Naive thymus-derived CD4-positive, alpha-beta T cell (primary cell): ENCODE results near the gene PGBD5. TPM values are rescaled to one million over a fixed set of nuclear protein-coding genes. Genes with fewer than 3 reads are reported as not detected.
A peak's percentile ranks its signal among the peaks of the same experiment; 100 is the strongest.

Experiments
- ATAC-seq: fragments of 150-1000 bp; cut with Tn5 transposase; 2 replicates; pipeline ENCODE4 v1.10.0; 2021; ENCODE audit warnings: mild to moderate bottlenecking, moderate library complexity
- CTCF ChIA-PET: fragments of 350-600 bp; sonication (Branson Sonifier 250); formaldehyde crosslinking; loops from one replicate; lab custom pipeline; 2021; ENCODE audit warnings: antibody characterized with exemption; lab: Charles Lee
- POLR2A ChIA-PET: fragments of 350-600 bp; sonication (Branson Sonifier 250); formaldehyde crosslinking; loops from one replicate; lab custom pipeline; 2021; ENCODE audit warnings: antibody characterized with exemption, inconsistent platforms; lab: Charles Lee
- DNase-seq, 9 donors: peaks; one replicate each; pipeline versions ENCODE4 v3.0.0 to v3.0.0-alpha.2; 2020 to 2022; ENCODE audit warnings: mixed read lengths in 1 of 9
- H3K27ac ChIP-seq: one replicate; pipeline ENCODE4 v1.7.0; 2013; ENCODE audit warnings: mild to moderate bottlenecking, low read depth, low read length, moderate library complexity
- H3K27me3 ChIP-seq, 2 donors: one replicate each; pipeline ENCODE4 v1.7.0; 2013; ENCODE audit warnings: low read length in 2 of 2, mild to moderate bottlenecking in 2 of 2, moderate library complexity in 2 of 2; ENCODE audit not compliant: control insufficient read depth in 2 of 2, insufficient read depth in 2 of 2
- H3K36me3 ChIP-seq, 3 experiments: 1 replicate in 2 of 3; 2 replicates in 1 of 3; pipeline ENCODE4 v1.7.0; 2013; ENCODE audit warnings: low read length in 3 of 3, mild to moderate bottlenecking in 3 of 3, moderate library complexity in 1 of 3; ENCODE audit not compliant: insufficient read depth in 3 of 3, control insufficient read depth in 2 of 3
- H3K4me1 ChIP-seq, 2 donors: one replicate each; pipeline ENCODE4 v1.7.0; 2013; ENCODE audit warnings: low read length in 2 of 2, mild to moderate bottlenecking in 2 of 2, moderate library complexity in 1 of 2; ENCODE audit not compliant: control insufficient read depth in 2 of 2, insufficient read depth in 2 of 2
- H3K4me3 ChIP-seq: 2 replicates; pipeline ENCODE4 v1.7.0; 2013; ENCODE audit warnings: mild to moderate bottlenecking, low read length
- H3K9me3 ChIP-seq, 3 experiments: 1 replicate in 2 of 3; 2 replicates in 1 of 3; pipeline ENCODE4 v1.7.0; 2013; ENCODE audit warnings: low read length in 3 of 3; ENCODE audit not compliant: control insufficient read depth in 2 of 3
- H3K27ac Mint-ChIP-seq, 9 donors: one replicate each; pipeline ENCODE4 v1.8.0; 2020 to 2022; ENCODE audit warnings: mixed read lengths in 9 of 9, mild to moderate bottlenecking in 8 of 9, moderate library complexity in 5 of 9, inconsistent platforms in 2 of 9
- H3K27me3 Mint-ChIP-seq, 5 donors: one replicate each; pipeline ENCODE4 v1.8.0; 2021 to 2022; ENCODE audit warnings: mixed read lengths in 5 of 5, mild to moderate bottlenecking in 1 of 5
- H3K36me3 Mint-ChIP-seq, 5 donors: one replicate each; pipeline ENCODE4 v1.8.0; 2020 to 2022; ENCODE audit warnings: mixed read lengths in 5 of 5, mild to moderate bottlenecking in 3 of 5, inconsistent platforms in 1 of 5
- H3K4me1 Mint-ChIP-seq, 7 donors: one replicate each; pipeline ENCODE4 v1.8.0; 2020 to 2022; ENCODE audit warnings: mixed read lengths in 7 of 7, mild to moderate bottlenecking in 3 of 7, inconsistent platforms in 1 of 7
- H3K4me3 Mint-ChIP-seq, 10 donors: one replicate each; pipeline ENCODE4 v1.8.0; 2020 to 2022; ENCODE audit warnings: mild to moderate bottlenecking in 10 of 10, mixed read lengths in 10 of 10, moderate library complexity in 6 of 10, inconsistent platforms in 2 of 10
- H3K9me3 Mint-ChIP-seq, 11 donors: one replicate each; pipeline ENCODE4 v1.8.0; 2020 to 2022; ENCODE audit warnings: mixed read lengths in 11 of 11, mild to moderate bottlenecking in 4 of 11, inconsistent platforms in 1 of 11, moderate library complexity in 1 of 11
- intact Hi-C, 2 donors: fragments of 100-400 bp; cut with micrococcal nuclease; formaldehyde crosslinking; loops; one replicate each; pipeline ENCODE4 v1.15.1; 2023
- polyA plus RNA-seq, 2 donors: library from polyadenylated mRNA; unstranded; fragments of 300-500 nt; fragmentation: Illumina TruSeq; gene quantifications; one replicate each; pipeline ENCODE4 v1.2.3, GENCODE V29; 2021
- total RNA-seq, 6 experiments: library from RNA in 5 of 6; stranded (reverse) in 5 of 6; gene quantifications; 1 replicate in 5 of 6; 2 replicates in 1 of 6; pipeline ENCODE4 v1.2.3 and lab custom pipeline; 2021 to 2026

PGBD5 gene
- total and polyA plus RNA-seq, 7 experiments from 2014 or later = 0.36 TPM; not detected in 6

GRCh38 chr1:230270185-230270558, 156.0 kb downstream of the PGBD5 start:
- Histone ChIP-seq H3K9me3 (no peaks in the 10 kb centered on the region), H3K27ac (peak overlapping the region; percentile 10), H3K36me3 (peaks cover 0 to 20% (median 3%) of the 10 kb centered on the region in 3 experiments), H3K27me3 (no peaks in the 10 kb centered on the region), H3K4me3 (no peak overlapping the region), H3K4me1 (peaks cover 4 to 9% of the 10 kb centered on the region in 2 donors)
- DNase-seq = no peak
- H3K27me3 Mint-ChIP-seq = no peaks in the 10 kb centered on the region
- intact Hi-C loops = loop anchor here (5.0 kb wide), 1 partner anchor 203 kb away; the partner anchor contains the start of gene GALNT2 (in 2 of the 2)
- H3K4me3 Mint-ChIP-seq = peak overlapping the region in 8 of 10 donors; percentile 17 to 72 (median 50)
- H3K27ac Mint-ChIP-seq = peak overlapping the region in 8 of 9 donors; percentile 28 to 83 (median 58)
- H3K36me3 Mint-ChIP-seq = peaks cover 0 to 25% (median 13%) of the 10 kb centered on the region in 5 donors
- POLR2A ChIA-PET = interaction anchor here (0.8 kb wide), 1 partner anchor 10 kb away, joined by 3 read pairs; no protein-coding TSS in a partner anchor
- ATAC-seq = no peak
- H3K9me3 Mint-ChIP-seq = no peaks in the 10 kb centered on the region
- CTCF ChIA-PET = interaction anchor here (0.7 kb wide), 1 partner anchor 1340 kb away, joined by 5 read pairs; no protein-coding TSS in a partner anchor
- peaks cover 10 to 56% (median 39%) of the 10 kb centered on the region in 7 donors for H3K4me1 Mint-ChIP-seq

DNA sequence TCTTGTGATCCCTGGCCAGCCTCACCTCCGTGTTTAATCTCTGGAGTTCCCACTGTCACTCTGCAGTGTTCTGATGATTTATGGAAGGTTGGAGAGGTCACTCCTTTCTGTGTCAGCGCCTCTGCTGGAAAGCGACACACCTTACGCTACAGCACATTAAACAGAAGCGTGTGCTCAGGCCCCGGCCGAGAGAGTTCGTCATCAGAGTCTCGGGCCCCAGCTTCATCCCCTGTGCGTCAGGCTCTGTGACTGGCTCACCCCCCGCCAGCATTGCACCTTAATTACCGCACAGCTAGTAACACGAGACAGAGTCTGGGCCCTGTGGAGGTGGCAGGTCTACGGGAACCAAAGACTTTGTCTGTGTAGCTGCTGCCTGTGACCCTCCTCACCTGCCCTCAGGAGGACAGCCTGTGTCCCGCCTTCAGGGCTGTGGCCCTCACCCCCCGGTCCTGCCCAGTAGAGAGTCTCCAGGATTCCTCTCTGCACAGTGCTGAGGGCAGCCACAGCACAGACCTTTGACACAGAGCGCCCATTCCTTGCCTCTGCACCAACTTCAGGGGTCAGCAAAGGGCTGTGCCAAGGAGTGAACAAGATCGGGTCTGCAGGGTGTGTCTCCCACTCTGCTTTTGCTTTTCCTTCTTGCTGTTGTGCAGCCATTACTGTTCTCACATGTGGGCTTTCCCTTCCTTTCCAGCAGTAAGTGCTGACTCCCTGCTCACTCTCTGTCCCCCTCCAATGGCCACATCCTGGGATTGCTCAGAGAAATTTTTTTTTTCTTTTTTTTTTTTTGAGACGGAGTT, 157.6 kb downstream of the PGBD5 start:
- Histone ChIP-seq H3K36me3 (peaks cover 0 to 36% (median 5%) of the 10 kb centered on the region in 3 experiments), H3K4me1 (peaks cover 4 to 9% of the 10 kb centered on the region in 2 donors), H3K27ac (no peak overlapping the region), H3K9me3 (no peaks in the 10 kb centered on the region), H3K27me3 (no peaks in the 10 kb centered on the region), H3K4me3 (no peak overlapping the region)
- no peak overlapping the region for H3K4me3 Mint-ChIP-seq
- peaks cover 10 to 44% (median 28%) of the 10 kb centered on the region in 7 donors for H3K4me1 Mint-ChIP-seq
- H3K27me3 Mint-ChIP-seq = no peaks in the 10 kb centered on the region
- ATAC-seq (peak; percentile 17), DNase-seq (no peak)
- ChIA-PET POLR2A (interaction anchor here (1.2 kb wide), 1 partner anchor 14 kb away, joined by 3 read pairs; no protein-coding TSS in a partner anchor), CTCF (no interaction called here)
- intact Hi-C loops = no loop called here
- H3K9me3 Mint-ChIP-seq = no peaks in the 10 kb centered on the region
- peak overlapping the region in 2 of 9 donors; percentile 28 to 63 for H3K27ac Mint-ChIP-seq
- peaks cover 5 to 40% (median 13%) of the 10 kb centered on the region in 5 donors for H3K36me3 Mint-ChIP-seq

GRCh38 chr1:230267338-230268065, 158.6 kb downstream of the PGBD5 start:
- POLR2A ChIA-PET = no interaction called here
- Mint-ChIP-seq H3K36me3 (peaks cover 10 to 44% (median 13%) of the 10 kb centered on the region in 5 donors), H3K4me1 (peaks cover 2 to 34% (median 21%) of the 10 kb centered on the region in 7 donors), H3K9me3 (no peaks in the 10 kb centered on the region), H3K27me3 (no peaks in the 10 kb centered on the region), H3K4me3 (no peak overlapping the region), H3K27ac (peak overlapping the region in 2 of 9 donors; percentile 30 to 53)
- no peaks in the 10 kb centered on the region for H3K9me3 ChIP-seq
- H3K27ac ChIP-seq = no peak overlapping the region
- CTCF ChIA-PET = no interaction called here
- H3K4me1 ChIP-seq = peaks cover 4 to 9% of the 10 kb centered on the region in 2 donors
- no peaks in the 10 kb centered on the region for H3K27me3 ChIP-seq
- H3K36me3 ChIP-seq = peaks cover 0 to 46% (median 5%) of the 10 kb centered on the region in 3 experiments
- DNase-seq (no peak), ATAC-seq (no peak)
- no peak overlapping the region for H3K4me3 ChIP-seq
- intact Hi-C loops = no loop called here

DNA sequence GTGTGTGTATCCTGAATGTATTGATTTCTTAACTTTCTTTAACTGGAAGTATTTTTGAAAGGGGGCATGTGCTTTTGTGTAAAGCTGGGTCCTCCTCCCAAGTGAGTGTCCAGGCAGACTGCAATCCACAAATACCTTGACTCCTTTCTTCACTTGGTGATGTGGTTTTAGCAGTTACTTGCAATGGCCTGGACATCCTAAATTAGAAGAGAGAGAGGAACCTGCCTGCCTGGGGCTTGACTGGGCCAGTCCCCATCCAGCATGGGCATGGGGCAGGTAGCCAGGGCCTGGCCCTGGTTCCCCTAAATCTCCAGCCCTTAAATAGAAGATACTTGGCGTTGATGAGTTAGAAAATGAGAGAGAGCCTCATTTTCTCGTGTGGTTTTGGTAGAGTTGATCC, 159.7 kb downstream of the PGBD5 start:
- peaks cover 0 to 27% (median 18%) of the 10 kb centered on the region in 7 donors for H3K4me1 Mint-ChIP-seq
- H3K4me3 Mint-ChIP-seq = no peak overlapping the region
- Histone ChIP-seq H3K27ac (no peak overlapping the region), H3K9me3 (no peaks in the 10 kb centered on the region), H3K4me3 (no peak overlapping the region), H3K36me3 (peaks cover 0 to 53% (median 5%) of the 10 kb centered on the region in 3 experiments), H3K27me3 (no peaks in the 10 kb centered on the region), H3K4me1 (peaks cover 4 to 9% of the 10 kb centered on the region in 2 donors)
- intact Hi-C loops = no loop called here
- H3K36me3 Mint-ChIP-seq = peaks cover 10 to 43% (median 13%) of the 10 kb centered on the region in 5 donors
- no peaks in the 10 kb centered on the region for H3K9me3 Mint-ChIP-seq
- H3K27ac Mint-ChIP-seq = peak overlapping the region in 1 of 9 donors; percentile 38
- POLR2A ChIA-PET = no interaction called here
- CTCF ChIA-PET = no interaction called here
- H3K27me3 Mint-ChIP-seq = no peaks in the 10 kb centered on the region
- ATAC-seq (no peak), DNase-seq (no peak)

DNA sequence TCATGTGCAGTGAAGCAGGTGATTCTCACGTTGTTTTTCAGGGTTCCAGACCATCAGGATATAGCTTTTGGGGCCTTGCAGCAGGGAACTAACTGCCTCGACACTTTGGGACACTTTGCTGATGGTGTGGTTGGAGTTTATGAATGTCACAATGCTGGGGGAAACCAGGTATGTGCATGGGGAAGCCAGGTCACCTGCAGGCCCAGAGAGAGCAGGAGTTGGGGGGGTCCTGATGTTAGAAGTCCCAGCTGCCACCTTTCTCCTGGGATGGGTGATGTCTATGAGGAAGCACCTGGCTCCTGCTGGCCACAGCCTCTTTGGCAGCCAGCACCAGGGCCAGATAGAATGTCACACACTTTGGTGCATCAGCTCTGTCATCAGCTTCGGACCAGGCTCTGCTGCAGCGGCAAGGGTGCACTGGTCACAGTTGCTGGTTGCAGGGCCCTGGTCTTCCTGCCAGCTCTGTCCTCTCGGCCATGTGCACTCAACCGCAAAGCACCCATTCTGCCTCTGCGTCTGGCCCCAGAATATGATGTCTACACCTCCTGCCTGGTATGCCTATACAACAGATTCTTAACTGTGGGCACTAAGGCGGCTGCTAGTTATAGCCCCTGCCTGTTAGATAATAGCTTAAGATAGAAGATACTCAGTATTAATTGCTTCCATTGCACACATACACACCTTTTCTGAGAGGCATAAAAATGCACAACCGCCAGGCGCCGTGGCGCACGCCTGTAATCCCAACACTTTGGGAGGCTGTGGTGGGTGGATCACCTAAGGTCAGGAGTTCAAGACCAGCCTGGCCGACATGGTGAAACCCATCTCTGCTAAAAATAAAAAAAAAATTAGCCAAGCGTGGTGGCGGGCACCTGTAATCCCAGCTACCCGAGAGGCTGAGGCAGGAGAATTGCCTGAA, 160.7 kb downstream of the PGBD5 start:
- Histone ChIP-seq H3K27me3 (no peaks in the 10 kb centered on the region), H3K36me3 (peaks cover 0 to 53% (median 5%) of the 10 kb centered on the region in 3 experiments), H3K9me3 (no peaks in the 10 kb centered on the region), H3K27ac (no peak overlapping the region), H3K4me1 (peaks cover 4% of the 10 kb centered on the region in 2 donors), H3K4me3 (no peak overlapping the region)
- H3K27ac Mint-ChIP-seq = peak overlapping the region in 1 of 9 donors; percentile 20
- ChIA-PET POLR2A (interaction anchor here (0.6 kb wide), 1 partner anchor 36 kb away, joined by 5 read pairs; no protein-coding TSS in a partner anchor), CTCF (no interaction called here)
- H3K4me1 Mint-ChIP-seq = peaks cover 0 to 17% (median 9%) of the 10 kb centered on the region in 7 donors
- no peak for DNase-seq
- intact Hi-C loops = no loop called here
- no peak for ATAC-seq
- H3K36me3 Mint-ChIP-seq = peaks cover 9 to 37% (median 13%) of the 10 kb centered on the region in 5 donors
- no peak overlapping the region for H3K4me3 Mint-ChIP-seq
- no peaks in the 10 kb centered on the region for H3K9me3 Mint-ChIP-seq
- no peaks in the 10 kb centered on the region for H3K27me3 Mint-ChIP-seq
